Effector memory CD8-positive, alpha-beta T cell (primary cell): ENCODE results near the gene GGA1.
"Not testable (repeated sequence)": the region's sequence is repeated elsewhere in the genome, so short reads cannot be mapped to it uniquely, and the experiment has no call there.

Source experiments
- ATAC-seq: fragments of 150-1000 bp; cut with Tn5 transposase; replicated peaks from 2 replicates; pipeline ENCODE4 v1.10.0; 2021; ENCODE audit warnings: mild to moderate bottlenecking, moderate library complexity
- DNase-seq, 3 experiments: peaks; one replicate each; pipeline ENCODE4 v3.0.0; 2021
- H3K27ac Mint-ChIP-seq, 2 donors: one replicate each; pipeline ENCODE4 v1.8.0; 2022; ENCODE audit warnings: mild to moderate bottlenecking in 2 of 2, mixed read lengths in 2 of 2, moderate library complexity in 2 of 2
- H3K27me3 Mint-ChIP-seq, 2 donors: one replicate each; pipeline ENCODE4 v1.8.0; 2022; ENCODE audit warnings: mixed read lengths in 2 of 2
- H3K36me3 Mint-ChIP-seq: one replicate; pipeline ENCODE4 v1.8.0; 2022; ENCODE audit warnings: mild to moderate bottlenecking, moderate library complexity, mixed read lengths; ENCODE audit not compliant: insufficient read depth
- H3K4me1 Mint-ChIP-seq, 2 donors: one replicate each; pipeline ENCODE4 v1.8.0; 2022; ENCODE audit warnings: low read depth in 2 of 2, mixed read lengths in 2 of 2
- H3K4me3 Mint-ChIP-seq, 2 donors: one replicate each; pipeline ENCODE4 v1.8.0; 2022; ENCODE audit warnings: mild to moderate bottlenecking in 2 of 2, mixed read lengths in 2 of 2, moderate library complexity in 2 of 2
- H3K9me3 Mint-ChIP-seq, 2 donors: one replicate each; pipeline ENCODE4 v1.8.0; 2022; ENCODE audit warnings: mixed read lengths in 2 of 2

The GGA1 gene

GRCh38 chr22:37607935-37608476 lies 628 bp upstream of the GGA1 start:
- peak overlapping the region; percentile 90 to 96 for H3K27ac Mint-ChIP-seq
- H3K4me1 Mint-ChIP-seq: peaks cover 33 to 42% of the 10 kb centered on the region in 2 donors
- H3K4me3 Mint-ChIP-seq: peak overlapping the region; percentile 86 to 90
- H3K27me3 Mint-ChIP-seq: no peaks in the 10 kb centered on the region
- H3K36me3 Mint-ChIP-seq: peaks cover 25% of the 10 kb centered on the region
- ATAC-seq: no peak
- peak in 1 of 3 experiments; percentile 27 for DNase-seq
- H3K9me3 Mint-ChIP-seq: no peaks in the 10 kb centered on the region

- H3K4me1 Mint-ChIP-seq: peaks cover 30 to 42% of the 10 kb centered on the region in 2 donors
- no peak for DNase-seq
These were observed 862 bp downstream of the GGA1 start for GRCh38 chr22:37609240-37610152.

GRCh38 chr22:37610153-37610475 lies 1.5 kb downstream of the GGA1 start:
- H3K36me3 Mint-ChIP-seq: peaks cover 31% of the 10 kb centered on the region
- H3K4me1 Mint-ChIP-seq: peaks cover 24 to 37% of the 10 kb centered on the region in 2 donors
- not testable (repeated sequence) for H3K9me3 Mint-ChIP-seq, ATAC-seq, H3K27me3 Mint-ChIP-seq, DNase-seq
- H3K27ac Mint-ChIP-seq: peak overlapping the region; percentile 90 to 96
- H3K4me3 Mint-ChIP-seq: peak overlapping the region; percentile 86 to 90

More at GRCh38 chr22:37609240-37610152, 862 bp downstream of the GGA1 start:
- Mint-ChIP-seq H3K36me3 (peaks cover 28% of the 10 kb centered on the region), H3K27me3 (no peaks in the 10 kb centered on the region), H3K4me3 (peak overlapping the region; percentile 86 to 90), H3K9me3 (no peaks in the 10 kb centered on the region), H3K27ac (peak overlapping the region; percentile 90 to 96)
- ATAC-seq: no peak

- Mint-ChIP-seq H3K27ac (peak overlapping the region in 1 of 2 donors; percentile 73), H3K27me3 (no peaks in the 10 kb centered on the region), H3K9me3 (no peaks in the 10 kb centered on the region), H3K36me3 (peaks cover 30% of the 10 kb centered on the region), H3K4me3 (peak overlapping the region; percentile 86 to 90), H3K4me1 (peaks cover 19 to 32% of the 10 kb centered on the region in 2 donors)
- ATAC-seq (no peak), DNase-seq (no peak)
These were observed 2.0 kb downstream of the GGA1 start for GRCh38 chr22:37610480-37611129.

- Mint-ChIP-seq H3K27ac (peak overlapping the region in 1 of 2 donors; percentile 73), H3K9me3 (no peaks in the 10 kb centered on the region), H3K36me3 (peaks cover 31% of the 10 kb centered on the region), H3K4me3 (no peak overlapping the region), H3K4me1 (peaks cover 17 to 29% of the 10 kb centered on the region in 2 donors), H3K27me3 (no peaks in the 10 kb centered on the region)
- ATAC-seq (no peak), DNase-seq (no peak)
These were observed 2.6 kb downstream of the GGA1 start for GRCh38 chr22:37611207-37611606.

- H3K4me3 Mint-ChIP-seq: no peak overlapping the region
- no peaks in the 10 kb centered on the region for H3K9me3 Mint-ChIP-seq
- DNase-seq (no peak), ATAC-seq (no peak)
- H3K27ac Mint-ChIP-seq: no peak overlapping the region
- no peaks in the 10 kb centered on the region for H3K27me3 Mint-ChIP-seq
- H3K36me3 Mint-ChIP-seq: peaks cover 47% of the 10 kb centered on the region
- H3K4me1 Mint-ChIP-seq: peaks cover 0 to 2% of the 10 kb centered on the region in 2 donors
These were observed 7.8 kb downstream of the GGA1 start for GRCh38 chr22:37616201-37617083.

- ATAC-seq: no peak
- Mint-ChIP-seq H3K4me3 (no peak overlapping the region), H3K9me3 (no peaks in the 10 kb centered on the region), H3K4me1 (peaks cover 0 to 2% of the 10 kb centered on the region in 2 donors), H3K27me3 (no peaks in the 10 kb centered on the region), H3K36me3 (peaks cover 45% of the 10 kb centered on the region), H3K27ac (no peak overlapping the region)
- no peak for DNase-seq
These were observed 8.8 kb downstream of the GGA1 start for GRCh38 chr22:37617431-37617830.

GRCh38 chr22:37618072-37618656 lies 9.5 kb downstream of the GGA1 start:
- Mint-ChIP-seq H3K4me3 (no peak overlapping the region), H3K36me3 (peaks cover 40% of the 10 kb centered on the region), H3K27me3 (no peaks in the 10 kb centered on the region), H3K4me1 (peaks cover 0 to 2% of the 10 kb centered on the region in 2 donors), H3K9me3 (no peaks in the 10 kb centered on the region), H3K27ac (no peak overlapping the region)
- DNase-seq (no peak), ATAC-seq (no peak)

GRCh38 chr22:37618674-37619073 lies 10.0 kb downstream of the GGA1 start:
- H3K27me3 Mint-ChIP-seq: no peaks in the 10 kb centered on the region
- H3K36me3 Mint-ChIP-seq: peaks cover 42% of the 10 kb centered on the region
- DNase-seq (no peak), ATAC-seq (no peak)
- H3K4me3 Mint-ChIP-seq: no peak overlapping the region
- no peak overlapping the region for H3K27ac Mint-ChIP-seq
- H3K4me1 Mint-ChIP-seq: peaks cover 2 to 3% of the 10 kb centered on the region in 2 donors
- no peaks in the 10 kb centered on the region for H3K9me3 Mint-ChIP-seq

GRCh38 chr22:37619991-37620390 lies 11.4 kb downstream of the GGA1 start:
- no peaks in the 10 kb centered on the region for H3K9me3 Mint-ChIP-seq
- H3K4me1 Mint-ChIP-seq: peaks cover 6 to 8% of the 10 kb centered on the region in 2 donors
- H3K4me3 Mint-ChIP-seq: no peak overlapping the region
- H3K36me3 Mint-ChIP-seq: peaks cover 41% of the 10 kb centered on the region
- H3K27me3 Mint-ChIP-seq: no peaks in the 10 kb centered on the region
- ATAC-seq (no peak), DNase-seq (no peak)
- peak overlapping the region in 1 of 2 donors; percentile 74 for H3K27ac Mint-ChIP-seq

- DNase-seq (no peak), ATAC-seq (no peak)
- no peak overlapping the region for H3K4me3 Mint-ChIP-seq
- H3K9me3 Mint-ChIP-seq: no peaks in the 10 kb centered on the region
- H3K27ac Mint-ChIP-seq: no peak overlapping the region
- peaks cover 13 to 19% of the 10 kb centered on the region in 2 donors for H3K4me1 Mint-ChIP-seq
- no peaks in the 10 kb centered on the region for H3K27me3 Mint-ChIP-seq
- H3K36me3 Mint-ChIP-seq: peaks cover 37% of the 10 kb centered on the region
These were observed 12.8 kb downstream of the GGA1 start for GRCh38 chr22:37621352-37621860.
